Astrocyte of the spinal cord (primary cell): ENCODE results near the gene RNU4-1.

Experiments
- DNase-seq: peaks from one replicate; pipeline ENCODE4 v3.0.0; 2011; ENCODE audit warnings: low read depth, low spot score
- H3K4me3 ChIP-seq: 2 replicates; pipeline ENCODE4 v1.5.1; 2011; ENCODE audit warnings: low read depth, mild to moderate bottlenecking, low read length, moderate library complexity
- CTCF ChIP-seq: IDR thresholded peaks from 2 replicates; pipeline ENCODE4 v1.5.1; 2012; ENCODE audit warnings: low read depth, mild to moderate bottlenecking, low read length, inconsistent platforms
- in situ Hi-C: cut with HindIII; loops from 2 replicates; pipeline ENCODE4 v1.10.0; 2017; ENCODE audit warnings: low sequenced_read_pairs

The RNU4-1 gene

GRCh38 chr12:120290609-120291305, 2.3 kb downstream of the RNU4-1 start:
- in situ Hi-C loops = no loop called here
- peak overlapping the region; percentile 26 for H3K4me3 ChIP-seq
- TF ChIP-seq CTCF = no peak
- no peak for DNase-seq

- DNase-seq = no peak
- in situ Hi-C loops = no loop called here
- no peak for TF ChIP-seq CTCF
- no peak overlapping the region for H3K4me3 ChIP-seq
These were observed 5.5 kb downstream of the RNU4-1 start for GRCh38 chr12:120287491-120287890.

GRCh38 chr12:120286768-120287490, 6.1 kb downstream of the RNU4-1 start:
- in situ Hi-C loops = no loop called here
- no peak overlapping the region for H3K4me3 ChIP-seq
- TF ChIP-seq CTCF = no peak
- no peak for DNase-seq

GRCh38 chr12:120284381-120284780, 8.7 kb downstream of the RNU4-1 start:
- TF ChIP-seq CTCF = no peak
- in situ Hi-C loops = no loop called here
- no peak for DNase-seq
- no peak overlapping the region for H3K4me3 ChIP-seq

GRCh38 chr12:120283318-120283717, 9.7 kb downstream of the RNU4-1 start:
- H3K4me3 ChIP-seq = no peak overlapping the region
- in situ Hi-C loops = no loop called here
- no peak for TF ChIP-seq CTCF
- DNase-seq = no peak

GRCh38 chr12:120278137-120279069, 14.6 kb downstream of the RNU4-1 start:
- DNase-seq = no peak
- TF ChIP-seq CTCF = no peak
- in situ Hi-C loops = no loop called here
- H3K4me3 ChIP-seq = no peak overlapping the region
